GM18858 (cell line): ENCODE measurements around the gene EXOC4.
"Not testable (repeated sequence)": the region's sequence is repeated elsewhere in the genome, so short reads cannot be mapped to it uniquely, and the experiment has no call there.

Experiments
- ATAC-seq: cut with Tn5 transposase; IDR thresholded peaks from one replicate; pipeline ENCODE4 v1.9.1; 2021; ENCODE audit not compliant: unreplicated experiment

EXOC4 gene

GRCh38 chr7:133779538-133779937, 526.7 kb downstream of the EXOC4 start:
- not testable (repeated sequence) for ATAC-seq

- ATAC-seq: no peak
These were observed 528.0 kb downstream of the EXOC4 start for GRCh38 chr7:133780912-133781311.

GRCh38 chr7:133781486-133782090, 528.7 kb downstream of the EXOC4 start:
- no peak for ATAC-seq

GRCh38 chr7:133782470-133782869, 529.6 kb downstream of the EXOC4 start:
- no peak for ATAC-seq

DNA sequence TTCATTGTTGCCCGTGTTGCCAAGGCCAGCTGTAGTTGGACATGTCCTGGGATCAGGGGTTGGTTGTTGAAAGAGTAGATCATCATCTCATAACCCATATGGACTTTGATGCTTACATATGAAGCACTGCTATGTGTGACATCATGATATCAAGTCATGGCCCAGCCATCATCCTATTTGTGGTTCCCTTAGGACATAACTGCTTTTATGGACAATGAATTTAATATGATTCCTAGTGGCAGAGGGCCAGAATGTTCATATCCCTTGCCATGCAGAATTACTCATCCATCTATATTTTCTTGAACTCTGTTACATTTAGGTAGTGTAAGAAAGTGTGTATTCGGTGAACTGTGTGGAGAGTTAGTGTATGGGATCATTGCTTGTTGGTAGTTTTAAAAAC, 530.4 kb downstream of the EXOC4 start:
- no peak for ATAC-seq

DNA sequence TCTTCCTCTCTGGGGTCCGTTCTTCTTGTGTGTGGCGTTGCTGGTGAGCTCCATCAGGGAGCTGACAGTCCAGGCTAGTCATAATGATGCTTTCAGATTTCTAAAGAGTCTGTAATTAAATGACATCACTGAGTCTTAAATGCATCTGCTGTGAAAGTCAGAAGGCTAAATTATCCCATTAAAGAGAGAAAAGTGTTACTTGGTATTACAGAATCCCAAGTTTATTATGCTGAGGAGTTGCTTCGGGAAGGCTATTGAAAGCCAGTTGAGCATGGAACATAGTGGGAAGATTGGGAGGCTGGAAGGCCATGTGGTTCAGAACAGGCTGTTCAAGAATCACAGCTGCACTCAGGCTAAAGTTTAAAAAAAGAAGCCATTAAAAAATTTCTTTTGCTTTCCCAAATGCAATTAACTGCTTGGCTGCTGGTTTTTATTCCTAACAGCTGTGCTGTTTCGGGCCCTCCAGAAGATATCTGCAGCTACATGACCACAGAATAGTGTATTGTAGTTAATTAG, 531.7 kb downstream of the EXOC4 start:
- no peak for ATAC-seq

DNA sequence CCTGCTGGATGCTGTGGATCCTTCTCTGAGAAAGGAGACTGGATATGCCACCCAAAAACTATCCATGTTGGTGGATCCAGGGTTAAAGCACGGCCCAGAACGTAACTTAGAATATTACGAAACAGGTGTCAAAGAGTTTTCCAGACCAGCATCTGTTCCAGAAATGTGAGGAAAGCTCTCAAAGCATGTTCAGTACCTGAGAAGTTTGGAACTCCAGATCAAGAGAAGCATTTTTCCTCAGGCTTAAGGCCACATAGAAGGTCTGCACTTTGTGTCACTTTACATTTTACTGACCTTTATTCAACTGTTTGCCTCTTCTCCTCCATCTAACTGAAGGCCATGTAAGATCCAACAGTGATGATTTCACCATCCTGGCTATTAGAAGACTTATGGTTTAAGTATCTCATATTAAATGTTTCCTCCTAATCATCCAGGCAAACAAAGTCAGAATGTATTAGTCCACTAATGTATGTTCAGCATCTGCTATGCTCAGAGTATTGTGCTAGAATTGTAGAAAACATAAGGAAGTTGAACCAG, 533.6 kb downstream of the EXOC4 start:
- no peak for ATAC-seq

DNA sequence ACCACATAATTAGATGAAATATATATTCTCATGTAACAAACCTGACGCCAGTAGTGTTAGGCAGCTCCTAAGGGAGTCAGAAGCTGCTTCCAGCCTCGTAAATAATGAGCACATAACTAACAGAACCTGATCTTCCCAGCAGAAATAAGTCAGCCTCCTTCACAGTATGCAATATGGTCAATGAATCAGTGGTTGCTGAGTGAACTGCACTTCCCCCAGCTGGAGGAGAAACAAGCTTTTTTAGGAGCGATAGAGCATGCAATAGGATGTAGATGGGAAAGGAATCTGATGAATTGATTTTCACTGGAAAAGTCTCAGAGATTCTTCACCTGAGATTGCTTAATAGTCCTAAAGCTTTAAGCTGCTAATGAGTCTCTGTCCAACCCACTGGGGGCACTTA, 537.1 kb downstream of the EXOC4 start:
- ATAC-seq: no peak

- no peak for ATAC-seq
These were observed 538.0 kb downstream of the EXOC4 start for GRCh38 chr7:133790911-133791310.

GRCh38 chr7:133794479-133794878, 541.6 kb downstream of the EXOC4 start:
- no peak for ATAC-seq

DNA sequence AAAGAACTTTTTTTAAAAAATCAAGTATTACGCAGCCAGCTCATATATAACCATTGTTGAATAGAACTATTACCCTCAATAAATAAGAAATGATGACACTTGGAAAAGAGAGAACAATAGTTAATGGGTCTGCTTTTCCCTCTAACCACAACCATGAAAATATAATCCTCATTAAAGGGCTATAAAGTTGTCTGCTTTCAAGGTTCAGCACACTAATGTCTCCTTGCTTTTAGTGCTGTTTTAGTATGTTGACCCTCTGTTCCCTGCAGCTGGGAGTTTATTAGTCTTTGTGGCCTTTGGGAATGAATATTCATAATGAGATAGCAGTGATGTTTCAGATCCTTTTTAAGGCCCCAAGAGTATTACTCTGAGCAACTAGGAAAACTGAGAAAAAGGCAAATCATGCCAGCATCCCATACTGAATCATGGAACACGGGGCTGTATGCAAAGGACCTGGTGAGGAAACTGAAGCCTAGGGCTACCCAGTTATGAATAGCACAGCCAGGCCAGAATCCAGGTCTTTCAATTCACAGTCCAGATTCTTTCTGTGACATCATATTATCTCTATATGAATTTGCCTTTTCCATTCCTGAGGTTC, 542.3 kb downstream of the EXOC4 start:
- ATAC-seq: no peak

DNA sequence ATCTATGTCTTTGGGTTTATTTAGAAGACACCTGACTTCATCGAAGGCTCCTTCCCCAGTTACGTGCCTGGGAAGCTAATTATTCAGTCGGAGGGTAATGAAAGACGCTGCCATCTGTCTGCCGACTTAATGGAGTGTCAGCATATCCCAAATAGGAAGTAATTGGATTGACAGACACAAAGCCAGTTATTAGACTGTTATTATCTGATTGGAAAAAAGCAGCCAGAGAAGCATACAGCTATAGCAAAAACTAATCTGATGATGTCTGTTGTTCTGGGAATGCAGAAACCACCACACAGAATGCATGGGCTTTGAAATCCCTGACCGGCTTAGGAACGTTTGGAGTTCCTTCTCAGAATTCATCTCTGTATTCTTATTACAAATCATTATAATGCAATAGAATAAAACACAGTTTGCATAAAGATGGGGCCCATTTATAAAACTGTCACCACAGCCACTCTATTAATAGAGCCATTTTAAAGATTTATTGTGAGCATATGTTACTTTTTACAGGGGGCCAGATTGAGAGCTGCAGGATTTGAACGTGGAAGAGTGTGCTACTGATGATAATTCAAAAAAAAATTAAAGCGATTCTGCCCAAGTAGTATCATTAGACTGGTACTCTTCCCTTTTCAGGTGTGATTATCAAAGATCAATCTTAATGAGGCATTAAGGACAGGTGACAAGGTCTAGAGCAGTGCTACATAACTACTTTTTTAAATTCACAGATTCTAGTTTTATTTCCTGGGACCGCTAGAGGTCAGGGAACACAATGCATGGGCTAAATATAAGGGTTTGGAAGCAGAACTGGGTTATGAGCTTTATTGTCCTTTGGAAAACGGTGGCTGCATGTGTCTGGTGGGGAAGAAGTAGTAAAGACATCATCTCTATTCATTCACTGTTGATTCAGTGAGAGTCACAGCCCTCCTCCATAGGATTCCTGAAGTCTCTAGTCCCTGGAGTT, 544.2 kb downstream of the EXOC4 start:
- ATAC-seq: no peak

GRCh38 chr7:133797818-133798520, 545.1 kb downstream of the EXOC4 start:
- no peak for ATAC-seq

GRCh38 chr7:133801341-133801740, 548.5 kb downstream of the EXOC4 start:
- ATAC-seq: no peak

- peak; percentile 47 for ATAC-seq
These were observed 551.2 kb downstream of the EXOC4 start for GRCh38 chr7:133804127-133804526.

- no peak for ATAC-seq
These were observed 552.5 kb downstream of the EXOC4 start for GRCh38 chr7:133805426-133805825.

DNA sequence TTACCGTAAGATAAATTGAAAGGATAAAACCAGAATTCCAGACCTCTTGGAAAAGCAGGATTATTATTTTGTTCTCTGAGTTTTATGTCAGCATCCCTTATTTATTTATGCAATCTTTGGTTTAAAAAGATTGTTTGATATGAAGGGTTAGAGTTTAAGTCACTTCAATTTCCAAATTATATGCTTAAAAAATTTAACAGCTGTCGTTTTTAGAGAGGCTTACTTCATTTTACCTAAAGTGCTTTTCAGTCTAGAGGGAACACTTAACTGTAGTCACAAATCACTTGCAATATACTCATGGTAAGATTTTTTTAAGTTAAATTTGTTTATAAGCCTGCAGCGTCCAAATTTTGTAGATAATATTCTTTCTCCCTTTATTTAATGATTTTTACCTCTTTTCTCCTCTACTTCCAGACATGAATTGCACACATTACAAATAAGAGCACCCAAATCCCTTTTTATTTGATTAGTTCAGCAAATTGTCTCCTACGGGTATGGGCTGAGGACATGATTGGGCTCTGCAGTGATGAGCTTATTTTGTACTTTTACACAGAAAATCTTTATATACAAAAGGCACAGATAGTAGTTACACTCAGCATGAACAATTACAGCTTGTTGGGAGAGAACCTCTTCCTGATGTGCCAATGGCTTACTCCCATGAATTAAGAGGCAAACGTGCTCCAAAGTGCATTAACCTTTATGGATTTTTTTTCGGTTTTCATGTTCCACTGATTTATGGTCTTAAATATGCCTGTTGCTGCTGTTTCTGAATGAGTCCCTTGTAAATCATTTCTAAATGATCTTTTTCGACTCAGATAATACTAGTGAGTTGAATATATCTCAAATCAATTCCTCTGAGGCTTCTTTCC, 555.0 kb downstream of the EXOC4 start:
- ATAC-seq: no peak

GRCh38 chr7:133808493-133808866, 555.6 kb downstream of the EXOC4 start:
- ATAC-seq: no peak

DNA sequence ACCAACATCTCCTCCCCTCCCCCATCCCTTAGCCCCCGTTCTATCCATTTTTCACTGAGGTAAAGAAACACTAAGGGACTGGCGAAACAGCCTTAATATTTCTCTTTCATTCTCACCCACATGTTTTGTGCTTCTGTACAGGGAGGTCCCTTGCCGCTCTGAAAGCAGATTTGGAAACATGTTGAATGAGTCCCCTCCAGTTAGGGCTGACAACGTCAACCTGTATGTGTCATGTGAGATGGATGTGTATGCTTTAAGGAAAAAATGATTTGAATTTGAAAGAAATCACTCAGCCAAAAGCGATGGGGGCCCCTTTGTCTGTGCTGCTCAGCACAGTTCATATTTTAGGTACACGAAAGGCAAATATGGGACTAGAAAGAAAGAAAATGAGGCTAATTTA, 560.0 kb downstream of the EXOC4 start:
- no peak for ATAC-seq

DNA sequence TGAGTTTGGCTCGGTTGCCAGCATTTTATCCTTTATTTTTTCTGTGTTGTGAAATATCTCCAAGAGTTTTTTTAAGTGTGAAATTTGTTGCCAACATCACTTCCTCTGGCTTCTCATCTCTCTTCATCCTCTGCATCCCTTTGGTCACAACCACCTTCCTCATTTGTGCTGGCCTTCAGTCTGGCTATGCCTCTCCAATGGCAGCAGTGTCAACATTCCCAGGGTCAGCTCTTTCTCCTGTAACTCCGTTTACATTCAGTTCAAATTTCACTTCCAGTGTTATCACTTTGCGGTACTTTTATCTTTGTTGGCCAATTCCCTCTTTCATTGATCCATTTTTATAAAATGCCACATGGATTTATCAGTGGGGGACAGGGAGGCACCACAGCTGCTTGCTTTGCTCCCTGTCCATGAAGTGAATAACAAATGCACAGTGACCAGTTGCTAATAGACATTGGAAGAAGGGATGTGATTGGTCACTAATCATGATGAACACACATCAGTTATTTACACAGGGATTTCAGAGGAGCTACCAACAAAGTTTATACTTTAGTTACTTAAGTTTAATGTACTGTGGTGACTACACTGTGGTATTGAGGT, 562.8 kb downstream of the EXOC4 start:
- no peak for ATAC-seq
